D721Med (cell line): ENCODE measurements around the gene PRRX2.

Source experiments
- DNase-seq: peaks from one replicate; pipeline ENCODE4 v3.0.0; 2011; ENCODE audit warnings: low spot score; ENCODE audit not compliant: insufficient read length
- FAIRE-seq: peaks from 2 replicates; lab custom pipeline; 2011; peaks lifted over from hg19 to GRCh38; lab: Jason Lieb, UNC
- TF ChIP-seq, protein P1 (sequence below): IDR thresholded peaks from 2 replicates; pipeline ENCODE4 v1.5.1; 2012; ENCODE audit warnings: mild to moderate bottlenecking, control low read depth; ENCODE audit not compliant: insufficient read depth; ENCODE audit errors: missing control alignments

PRRX2 gene

DNA sequence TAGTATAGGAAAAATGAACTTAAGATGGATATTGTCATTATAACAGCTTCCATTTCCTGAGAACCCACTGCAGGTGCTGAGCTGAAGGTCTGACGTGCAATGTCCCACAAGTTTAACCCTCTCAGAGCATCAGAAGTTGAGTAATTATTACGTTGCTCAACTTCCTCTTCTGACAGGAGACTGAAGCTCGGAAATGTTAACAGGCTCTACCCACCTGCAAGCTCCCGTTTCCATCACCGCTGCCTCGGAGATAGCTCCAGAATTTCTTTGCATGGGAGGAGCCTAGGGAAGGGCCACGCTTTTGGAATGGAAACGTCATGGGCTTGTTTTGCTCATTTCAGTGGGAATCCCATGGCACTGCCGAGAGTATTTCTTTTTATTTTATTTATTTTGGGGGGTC lies 40.5 kb upstream of the PRRX2 start:
- FAIRE-seq (no peak), DNase-seq (no peak)
- TF ChIP-seq, protein P1, sequence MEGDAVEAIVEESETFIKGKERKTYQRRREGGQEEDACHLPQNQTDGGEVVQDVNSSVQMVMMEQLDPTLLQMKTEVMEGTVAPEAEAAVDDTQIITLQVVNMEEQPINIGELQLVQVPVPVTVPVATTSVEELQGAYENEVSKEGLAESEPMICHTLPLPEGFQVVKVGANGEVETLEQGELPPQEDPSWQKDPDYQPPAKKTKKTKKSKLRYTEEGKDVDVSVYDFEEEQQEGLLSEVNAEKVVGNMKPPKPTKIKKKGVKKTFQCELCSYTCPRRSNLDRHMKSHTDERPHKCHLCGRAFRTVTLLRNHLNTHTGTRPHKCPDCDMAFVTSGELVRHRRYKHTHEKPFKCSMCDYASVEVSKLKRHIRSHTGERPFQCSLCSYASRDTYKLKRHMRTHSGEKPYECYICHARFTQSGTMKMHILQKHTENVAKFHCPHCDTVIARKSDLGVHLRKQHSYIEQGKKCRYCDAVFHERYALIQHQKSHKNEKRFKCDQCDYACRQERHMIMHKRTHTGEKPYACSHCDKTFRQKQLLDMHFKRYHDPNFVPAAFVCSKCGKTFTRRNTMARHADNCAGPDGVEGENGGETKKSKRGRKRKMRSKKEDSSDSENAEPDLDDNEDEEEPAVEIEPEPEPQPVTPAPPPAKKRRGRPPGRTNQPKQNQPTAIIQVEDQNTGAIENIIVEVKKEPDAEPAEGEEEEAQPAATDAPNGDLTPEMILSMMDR: no peak

DNA sequence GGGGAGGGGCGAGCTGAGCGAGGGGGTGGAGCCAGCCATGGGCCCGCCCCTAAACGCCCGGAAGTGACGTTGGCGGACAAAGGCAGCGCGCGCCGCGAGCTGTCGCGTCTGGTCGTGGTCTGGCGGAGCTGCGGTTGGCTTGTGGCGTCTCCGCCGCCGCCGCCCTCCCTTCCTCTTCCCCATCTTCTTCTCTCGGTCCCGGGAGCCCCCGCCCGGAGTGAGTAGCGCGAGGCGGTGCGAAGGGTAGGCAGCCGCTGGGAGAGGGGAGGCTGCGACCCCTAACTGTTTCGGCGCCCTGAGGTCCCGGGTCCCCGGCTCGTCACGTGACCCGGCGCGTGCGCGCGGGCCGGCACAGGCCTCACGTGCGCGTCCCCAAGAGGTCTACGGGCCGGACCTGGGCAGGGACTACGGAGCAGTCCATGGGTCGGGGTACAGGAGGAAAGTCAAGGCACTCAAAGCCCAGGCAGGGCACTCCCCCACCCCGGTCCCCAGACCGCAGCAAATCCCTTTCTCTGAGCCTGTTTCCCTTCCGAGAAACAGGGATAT lies 39.3 kb upstream of the PRRX2 start, which contains the start of gene NTMT1:
TSS of gene NTMT1 (plus strand) at position 85 of the 546 bp plus-strand sequence. CDS start 6,541 bp downstream, outside the sequence.
- FAIRE-seq (no peak), DNase-seq (peak; percentile 92)
- TF ChIP-seq, protein P1: no peak

DNA sequence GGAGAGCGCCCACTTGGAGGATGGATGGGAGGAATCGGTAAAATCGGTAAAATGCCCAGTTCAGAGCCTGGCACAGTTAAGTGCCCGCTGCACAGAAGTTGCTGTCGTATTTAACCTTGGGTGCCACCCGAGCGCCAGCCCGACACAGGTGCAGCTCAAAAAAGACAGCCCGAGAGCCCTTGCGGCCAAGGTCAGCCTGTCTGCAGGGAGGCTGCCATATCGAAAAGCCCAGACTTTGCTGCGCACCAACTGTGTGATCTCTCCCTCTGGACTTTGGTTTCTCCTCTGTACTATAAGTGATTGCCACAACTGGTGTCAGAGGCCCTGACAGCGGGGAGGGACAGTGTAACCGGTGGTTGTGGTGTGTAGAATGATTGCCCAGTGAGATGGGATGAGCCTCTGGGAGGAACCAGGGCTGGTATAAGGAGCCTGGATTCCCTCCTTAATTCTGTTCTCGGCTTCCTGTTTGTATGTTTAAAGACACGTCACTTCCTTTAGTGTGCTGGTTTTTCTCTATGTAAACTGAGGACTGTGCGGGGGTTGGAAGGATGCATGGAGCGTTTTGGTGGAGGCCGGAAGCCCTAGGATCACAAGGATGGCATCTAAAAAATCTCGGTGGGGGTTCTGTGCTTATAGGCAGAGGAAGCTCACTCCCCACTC lies 38.7 kb upstream of the PRRX2 start:
- DNase-seq (no peak), FAIRE-seq (no peak)
- TF ChIP-seq, protein P1: no peak

GRCh38 chr9:129627556-129628440 lies 37.6 kb upstream of the PRRX2 start:
- TF ChIP-seq, protein P1: no peak
- FAIRE-seq (no peak), DNase-seq (no peak)

- FAIRE-seq: no peak
- TF ChIP-seq, protein P1: no peak
Observed at GRCh38 chr9:129628709-129629108, 36.7 kb upstream of the PRRX2 start.

GRCh38 chr9:129629251-129629820 lies 36.1 kb upstream of the PRRX2 start:
- no peak for DNase-seq
- no peak for FAIRE-seq
- TF ChIP-seq, protein P1: no peak

More at GRCh38 chr9:129628709-129629108, 36.7 kb upstream of the PRRX2 start:
- DNase-seq: no peak
